Nephron (organoid): ENCODE data around the gene RIMOC1.

Source experiments
- H3K27ac Mint-ChIP-seq, 3 experiments: 2 replicates each; pipeline ENCODE4 v1.8.0; 2020; ENCODE audit warnings: mixed read lengths in 3 of 3, mild to moderate bottlenecking in 2 of 3, moderate library complexity in 1 of 3
- H3K27me3 Mint-ChIP-seq: 2 replicates; pipeline ENCODE4 v1.8.0; 2021; ENCODE audit warnings: low read depth, mild to moderate bottlenecking, moderate library complexity, mixed read lengths
- H3K36me3 Mint-ChIP-seq: 2 replicates; pipeline ENCODE4 v1.8.0; 2020; ENCODE audit warnings: low read depth, mixed read lengths
- H3K4me1 Mint-ChIP-seq: 2 replicates; pipeline ENCODE4 v1.8.0; 2020; ENCODE audit warnings: mixed read lengths
- H3K4me3 Mint-ChIP-seq, 3 experiments: 2 replicates each; pipeline ENCODE4 v1.8.0; 2020; ENCODE audit warnings: mild to moderate bottlenecking in 3 of 3, mixed read lengths in 3 of 3, moderate library complexity in 2 of 3
- H3K9me3 Mint-ChIP-seq: 2 replicates; pipeline ENCODE4 v1.8.0; 2020; ENCODE audit warnings: mixed read lengths
- CTCF ChIP-seq, 3 experiments: fragments of 200-600 bp; sonication (generic); IDR thresholded peaks; one replicate each; pipeline ENCODE4 v1.5.0; 2021; ENCODE audit warnings: antibody characterized with exemption in 3 of 3; ENCODE audit not compliant: unreplicated experiment in 3 of 3

RIMOC1 gene

GRCh38 chr5:41883243-41883642, 20.9 kb upstream of the RIMOC1 start:
- Mint-ChIP-seq H3K4me1 (peaks cover 4% of the 10 kb centered on the region), H3K27ac (no peak overlapping the region), H3K4me3 (no peak overlapping the region), H3K36me3 (no peaks in the 10 kb centered on the region), H3K9me3 (peaks cover 2% of the 10 kb centered on the region), H3K27me3 (no peaks in the 10 kb centered on the region)
- TF ChIP-seq CTCF (IDR thresholded peaks at IDR 0.05; ENCODE audit: unreplicated experiment in 3 of 3), result no peak

- H3K9me3 Mint-ChIP-seq, result peaks cover 2% of the 10 kb centered on the region
- peaks cover 3% of the 10 kb centered on the region for H3K4me1 Mint-ChIP-seq
- TF ChIP-seq CTCF (IDR thresholded peaks at IDR 0.05; ENCODE audit: unreplicated experiment in 3 of 3), result no peak
- no peaks in the 10 kb centered on the region for H3K27me3 Mint-ChIP-seq
- H3K27ac Mint-ChIP-seq, result no peak overlapping the region
- no peaks in the 10 kb centered on the region for H3K36me3 Mint-ChIP-seq
- H3K4me3 Mint-ChIP-seq, result no peak overlapping the region
Observed at GRCh38 chr5:41883936-41884335, 20.2 kb upstream of the RIMOC1 start.

- Mint-ChIP-seq H3K27ac (no peak overlapping the region), H3K27me3 (no peaks in the 10 kb centered on the region), H3K9me3 (peaks cover 2% of the 10 kb centered on the region), H3K36me3 (no peaks in the 10 kb centered on the region), H3K4me1 (no peaks in the 10 kb centered on the region), H3K4me3 (no peak overlapping the region)
- TF ChIP-seq CTCF (IDR thresholded peaks at IDR 0.05; ENCODE audit: unreplicated experiment in 3 of 3), result no peak
Observed at GRCh38 chr5:41885286-41885685, 18.9 kb upstream of the RIMOC1 start.

- no peak overlapping the region for H3K4me3 Mint-ChIP-seq
- no peaks in the 10 kb centered on the region for H3K36me3 Mint-ChIP-seq
- peaks cover 2% of the 10 kb centered on the region for H3K9me3 Mint-ChIP-seq
- H3K4me1 Mint-ChIP-seq, result no peaks in the 10 kb centered on the region
- peak overlapping the region in 1 of 3 experiments; percentile 74 for H3K27ac Mint-ChIP-seq
- H3K27me3 Mint-ChIP-seq, result peaks cover 8% of the 10 kb centered on the region
- no peak for TF ChIP-seq CTCF (IDR thresholded peaks at IDR 0.05; ENCODE audit: unreplicated experiment in 3 of 3)
Observed at GRCh38 chr5:41891066-41891707, 13.0 kb upstream of the RIMOC1 start.

GRCh38 chr5:41892031-41892430, 12.1 kb upstream of the RIMOC1 start:
- no peaks in the 10 kb centered on the region for H3K36me3 Mint-ChIP-seq
- peak overlapping the region in 1 of 3 experiments; percentile 74 for H3K27ac Mint-ChIP-seq
- TF ChIP-seq CTCF (IDR thresholded peaks at IDR 0.05; ENCODE audit: unreplicated experiment in 3 of 3), result no peak
- peaks cover 8% of the 10 kb centered on the region for H3K27me3 Mint-ChIP-seq
- H3K4me3 Mint-ChIP-seq, result no peak overlapping the region
- H3K4me1 Mint-ChIP-seq, result no peaks in the 10 kb centered on the region
- peaks cover 2% of the 10 kb centered on the region for H3K9me3 Mint-ChIP-seq
